GM12891 (cell line): ENCODE measurements around the gene NBPF11. TPM values are rescaled to one million over a fixed set of nuclear protein-coding genes. Genes with fewer than 3 reads are reported as not detected.
"Not testable (repeated sequence)": the region's sequence is repeated elsewhere in the genome, so short reads cannot be mapped to it uniquely, and the experiment has no call there.

ENCODE experiments used
- DNase-seq: peaks from one replicate; pipeline ENCODE4 v3.0.0; 2011; ENCODE audit warnings: low spot score; ENCODE audit not compliant: insufficient read length
- FAIRE-seq: peaks from 2 replicates; lab custom pipeline; 2011; peaks lifted over from hg19 to GRCh38; lab: Jason Lieb, UNC
- PAX5 ChIP-seq: IDR thresholded peaks from 2 replicates; pipeline ENCODE4 v1.6.1; 2011; ENCODE audit warnings: low read length, moderate library complexity, mild to moderate bottlenecking; ENCODE audit not compliant: insufficient read depth, severe bottlenecking
- POLR2A ChIP-seq: IDR thresholded peaks from 2 replicates; pipeline ENCODE4 v1.6.1; 2011; ENCODE audit warnings: low read depth, low read length, control low read depth
- POLR2AphosphoS5 ChIP-seq: IDR thresholded peaks from 2 replicates; pipeline ENCODE4 v1.6.1; 2011; ENCODE audit warnings: low read depth, low read length, control low read depth
- POU2F2 ChIP-seq: IDR thresholded peaks from 2 replicates; pipeline ENCODE4 v1.6.1; 2011; ENCODE audit warnings: low read depth, mild to moderate bottlenecking, control low read depth, low read length, moderate library complexity
- SPI1 ChIP-seq: IDR thresholded peaks from 2 replicates; pipeline ENCODE4 v1.6.1; 2011; ENCODE audit warnings: low read depth, low read length, control low read depth
- TAF1 ChIP-seq: IDR thresholded peaks from 2 replicates; pipeline ENCODE4 v1.6.1; 2011; ENCODE audit warnings: low read depth, low read length, control low read depth
- polyA plus RNA-seq: library from polyadenylated mRNA; unstranded; fragments of >200 nt; gene quantifications from one replicate; pipeline ENCODE4 v1.2.1, GENCODE V29; 2012; ENCODE audit warnings: low read depth, missing spikeins, inconsistent platforms; ENCODE audit not compliant: missing spikeins

Gene NBPF11, protein sequence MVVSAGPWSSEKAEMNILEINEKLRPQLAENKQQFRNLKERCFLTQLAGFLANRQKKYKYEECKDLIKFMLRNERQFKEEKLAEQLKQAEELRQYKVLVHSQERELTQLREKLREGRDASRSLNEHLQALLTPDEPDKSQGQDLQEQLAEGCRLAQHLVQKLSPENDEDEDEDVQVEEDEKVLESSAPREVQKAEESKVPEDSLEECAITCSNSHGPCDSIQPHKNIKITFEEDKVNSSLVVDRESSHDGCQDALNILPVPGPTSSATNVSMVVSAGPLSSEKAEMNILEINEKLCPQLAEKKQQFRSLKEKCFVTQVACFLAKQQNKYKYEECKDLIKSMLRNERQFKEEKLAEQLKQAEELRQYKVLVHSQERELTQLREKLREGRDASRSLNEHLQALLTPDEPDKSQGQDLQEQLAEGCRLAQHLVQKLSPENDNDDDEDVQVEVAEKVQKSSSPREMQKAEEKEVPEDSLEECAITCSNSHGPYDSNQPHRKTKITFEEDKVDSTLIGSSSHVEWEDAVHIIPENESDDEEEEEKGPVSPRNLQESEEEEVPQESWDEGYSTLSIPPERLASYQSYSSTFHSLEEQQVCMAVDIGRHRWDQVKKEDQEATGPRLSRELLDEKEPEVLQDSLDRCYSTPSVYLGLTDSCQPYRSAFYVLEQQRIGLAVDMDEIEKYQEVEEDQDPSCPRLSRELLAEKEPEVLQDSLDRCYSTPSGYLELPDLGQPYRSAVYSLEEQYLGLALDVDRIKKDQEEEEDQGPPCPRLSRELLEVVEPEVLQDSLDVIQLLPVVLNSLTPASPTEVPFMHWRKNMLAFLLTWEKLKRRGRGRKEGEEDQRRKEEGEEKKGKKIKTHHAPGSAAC
- polyA plus RNA-seq = 5.6 TPM

DNA sequence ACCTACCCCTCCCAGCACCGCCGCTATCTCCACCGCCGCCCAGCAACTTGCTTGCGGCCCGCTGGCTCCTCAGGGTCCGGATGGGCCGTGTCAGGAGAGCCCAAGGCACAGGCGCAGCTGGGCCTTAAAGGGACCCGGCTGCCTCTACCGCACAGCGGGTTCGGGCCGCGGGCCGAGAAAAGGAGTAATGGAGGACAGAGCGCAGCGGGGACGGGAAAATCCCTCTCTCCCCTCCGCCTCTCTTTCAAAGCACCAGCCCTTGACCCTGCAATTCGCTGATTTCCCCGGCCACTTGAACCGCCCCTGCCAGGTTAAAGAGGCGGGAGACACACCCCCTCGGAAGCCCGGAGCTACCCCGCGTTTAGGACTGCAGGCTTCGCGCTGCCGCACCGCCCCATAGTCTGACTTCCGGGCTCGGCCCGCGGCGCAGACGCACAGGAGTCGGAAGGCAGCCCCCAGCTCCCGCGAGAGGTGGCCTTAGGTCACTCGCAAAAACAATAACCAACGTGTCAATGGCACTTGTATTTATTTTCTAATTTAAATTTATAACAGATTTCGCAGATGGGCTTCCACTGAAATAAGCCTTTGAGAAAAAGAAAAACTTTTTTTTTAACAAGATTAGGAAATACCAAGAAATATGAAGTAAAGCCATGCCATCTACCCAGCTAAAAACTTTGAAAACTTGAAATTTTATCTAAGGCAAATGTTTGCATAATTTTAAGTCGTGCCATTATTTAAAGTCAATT lies at the start of gene NBPF11:
TSS of gene NBPF11 (minus strand) at position 371 of the 746 bp plus-strand sequence. CDS start 25,278 bp downstream, outside the sequence.
- not testable (repeated sequence) for DNase-seq, FAIRE-seq

DNA sequence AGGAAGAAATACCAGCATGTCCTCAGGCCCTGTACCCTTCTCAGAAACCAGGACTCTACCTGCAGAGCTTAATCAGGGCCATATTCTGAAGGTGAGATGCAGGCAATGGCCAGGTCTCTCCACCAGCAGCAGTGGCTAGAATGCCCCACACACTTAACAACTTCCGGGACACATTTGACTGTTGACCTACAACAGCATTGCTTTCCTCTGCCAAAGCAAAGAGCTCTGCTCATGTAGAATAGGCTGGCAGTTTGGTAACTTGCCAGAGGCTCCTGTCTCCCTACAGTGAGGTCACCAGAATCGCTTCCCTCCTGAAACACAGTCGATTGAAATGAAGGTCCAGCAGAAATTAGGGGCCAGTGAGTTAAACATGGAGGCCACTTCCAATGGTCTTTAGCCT lies 45.3 kb upstream of the NBPF11 start:
- not testable (repeated sequence) for FAIRE-seq, DNase-seq

DNA sequence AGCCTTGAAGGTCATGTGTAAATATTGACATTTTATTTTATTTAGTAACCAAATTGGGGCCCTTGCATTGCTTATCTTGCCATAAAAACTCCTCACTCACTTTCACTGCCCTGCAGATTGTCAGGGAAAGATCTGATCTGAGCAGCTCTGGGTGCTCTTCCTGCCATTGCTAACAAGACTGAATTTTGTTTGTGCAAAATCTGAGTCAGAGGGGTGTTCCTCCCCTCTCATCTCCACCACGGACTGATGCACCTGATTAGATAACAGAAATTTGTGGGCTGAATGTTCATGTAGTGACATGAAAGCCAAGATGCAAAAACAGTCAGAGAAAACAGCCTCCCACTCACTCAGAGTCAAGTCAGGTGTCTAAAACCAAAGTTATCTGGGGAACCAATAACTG lies 44.9 kb upstream of the NBPF11 start:
- not testable (repeated sequence) for DNase-seq
- FAIRE-seq = peak; percentile 76

DNA sequence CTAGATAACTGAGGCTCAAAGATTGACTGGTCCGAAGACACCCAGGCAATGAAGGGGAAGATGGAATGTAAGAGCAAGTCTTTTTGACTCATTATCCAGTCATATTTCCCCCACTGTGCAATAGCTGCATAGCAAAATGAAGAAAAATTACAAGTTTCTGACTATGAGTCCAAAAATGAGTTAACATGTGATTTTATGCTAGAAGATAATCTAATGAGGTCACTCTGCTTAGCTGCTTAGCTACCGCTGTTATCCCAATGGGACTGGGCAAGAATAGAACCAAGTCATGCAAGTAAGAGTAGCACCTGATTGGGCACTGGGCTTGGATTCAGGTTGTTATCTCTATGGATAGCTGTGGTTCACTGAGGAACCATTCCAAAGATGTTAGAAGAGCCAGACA lies 43.0 kb upstream of the NBPF11 start:
- not testable (repeated sequence) for DNase-seq, FAIRE-seq

DNA sequence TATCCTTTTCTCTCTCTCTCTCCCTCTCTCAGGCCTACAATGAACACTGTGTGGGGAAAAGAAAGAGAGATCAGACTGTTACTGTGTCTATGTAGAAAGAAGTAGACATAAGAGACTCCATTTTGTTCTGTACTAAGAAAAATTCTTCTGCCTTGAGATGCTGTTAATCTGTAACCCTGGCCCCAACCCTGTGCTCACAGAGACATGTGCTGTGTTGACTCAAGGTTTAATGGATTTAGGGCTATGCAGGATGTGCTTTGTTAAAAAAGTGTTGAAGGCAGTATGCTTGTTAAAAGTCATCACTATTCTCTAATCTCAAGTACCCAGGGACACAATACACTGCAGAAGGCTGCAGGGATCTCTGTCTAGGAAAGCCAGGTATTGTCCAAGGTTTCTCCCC lies 36.7 kb upstream of the NBPF11 start:
- FAIRE-seq, DNase-seq: not testable (repeated sequence)

DNA sequence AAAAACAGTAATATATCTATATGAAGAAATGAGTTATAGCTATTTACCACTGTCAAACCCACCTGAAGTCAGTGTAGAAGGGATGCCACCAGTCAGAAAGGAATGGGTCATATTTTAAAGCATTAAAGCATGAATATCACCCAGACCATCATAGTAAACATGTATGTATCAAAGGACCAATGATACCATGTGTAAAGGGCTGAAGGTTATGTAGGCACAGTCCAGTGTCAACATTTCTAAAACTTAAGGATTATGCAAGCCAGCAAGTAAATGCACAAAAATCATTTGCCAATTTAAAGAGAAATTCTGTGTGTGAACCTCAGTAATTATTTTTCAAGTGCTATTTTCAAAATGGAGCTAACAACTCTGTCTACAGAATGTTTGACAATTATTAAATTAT lies 26.6 kb upstream of the NBPF11 start:
- DNase-seq, FAIRE-seq: not testable (repeated sequence)

DNA sequence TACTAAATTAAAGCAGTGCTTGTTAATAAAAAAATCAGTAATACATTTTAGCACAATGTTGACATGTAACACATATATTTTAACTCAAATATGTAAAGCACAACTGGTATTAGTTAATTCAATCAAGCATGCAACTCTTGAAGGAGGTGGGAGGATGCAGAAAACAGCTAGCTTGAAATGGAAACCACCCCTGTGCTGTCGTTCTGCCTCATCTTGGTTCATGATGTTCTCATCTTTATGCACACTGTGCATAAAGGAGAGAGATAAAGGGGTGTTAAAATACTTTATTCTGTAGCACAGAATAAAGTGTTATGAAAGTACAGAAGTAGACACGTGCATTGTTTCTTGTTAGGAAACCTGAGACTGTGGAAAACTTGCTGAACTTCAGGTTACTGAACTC lies 23.3 kb upstream of the NBPF11 start:
- DNase-seq, FAIRE-seq: not testable (repeated sequence)

DNA sequence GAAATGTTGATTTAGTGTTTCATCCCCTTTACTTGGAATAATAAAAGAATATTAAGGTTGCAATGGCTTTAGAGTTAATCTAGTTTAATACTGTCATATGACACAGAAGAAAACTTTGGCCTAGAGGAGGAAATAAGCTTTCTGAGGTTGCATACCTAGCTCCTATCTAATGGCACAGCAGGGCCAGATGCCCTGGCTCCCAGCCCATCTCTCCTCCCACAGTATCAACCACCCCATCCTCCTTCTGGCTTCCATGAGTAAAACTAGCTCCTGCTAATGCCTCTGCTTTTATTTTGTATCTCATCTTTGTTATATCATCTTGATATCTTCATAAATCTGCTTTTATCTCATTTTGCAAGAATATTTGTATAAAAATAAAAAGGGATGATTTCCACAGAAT lies 19.9 kb upstream of the NBPF11 start:
- not testable (repeated sequence) for DNase-seq, FAIRE-seq

DNA sequence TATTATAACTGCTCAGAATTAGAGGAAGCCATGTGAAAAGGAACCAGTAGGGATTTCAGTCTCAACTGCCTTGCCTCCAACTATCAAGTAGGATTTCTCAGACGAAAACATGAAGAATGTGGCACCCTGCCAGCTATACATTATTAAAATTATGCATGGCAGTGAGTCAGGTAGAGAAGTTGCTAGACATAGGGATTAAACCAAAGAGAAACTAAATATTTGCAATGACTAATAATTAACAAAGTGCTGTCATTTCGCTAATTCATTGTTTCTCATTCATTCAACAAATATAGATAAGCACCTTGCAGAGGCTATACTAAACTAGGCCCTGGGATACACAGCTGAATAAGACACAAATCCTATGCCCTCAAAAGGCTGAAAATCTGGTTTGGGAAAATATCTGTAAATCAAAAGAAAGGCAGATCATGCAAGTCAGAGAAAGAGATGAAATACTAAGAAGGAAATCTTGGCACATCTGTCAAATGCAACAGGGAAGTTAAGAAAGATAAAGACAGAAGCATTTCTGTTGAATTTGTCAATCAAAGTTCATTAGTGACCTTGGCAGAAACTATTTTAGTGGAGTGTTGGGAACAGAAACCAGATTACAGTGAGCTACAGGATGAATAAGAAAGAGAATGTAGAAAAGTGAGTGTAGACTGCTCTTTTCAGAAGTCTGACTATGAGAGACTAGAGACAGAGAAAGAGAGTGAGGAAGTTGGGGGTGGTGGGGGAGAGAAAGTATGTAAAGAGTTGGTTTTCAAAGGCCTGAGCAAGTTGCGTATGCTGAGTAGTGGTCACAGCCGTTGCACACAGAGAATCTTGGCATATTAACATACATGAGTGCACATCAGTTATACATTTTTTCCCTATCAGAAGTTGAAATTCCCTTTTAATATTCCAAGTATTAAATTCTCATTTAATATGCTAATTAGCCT lies 14.7 kb upstream of the NBPF11 start:
- TF ChIP-seq PAX5 = peak; percentile 92
- TF ChIP-seq SPI1 = peak; percentile 54; the same call in 1 of the 2 replicates
- no peak for TF ChIP-seq POLR2A
- no peak for FAIRE-seq
- DNase-seq = no peak

DNA sequence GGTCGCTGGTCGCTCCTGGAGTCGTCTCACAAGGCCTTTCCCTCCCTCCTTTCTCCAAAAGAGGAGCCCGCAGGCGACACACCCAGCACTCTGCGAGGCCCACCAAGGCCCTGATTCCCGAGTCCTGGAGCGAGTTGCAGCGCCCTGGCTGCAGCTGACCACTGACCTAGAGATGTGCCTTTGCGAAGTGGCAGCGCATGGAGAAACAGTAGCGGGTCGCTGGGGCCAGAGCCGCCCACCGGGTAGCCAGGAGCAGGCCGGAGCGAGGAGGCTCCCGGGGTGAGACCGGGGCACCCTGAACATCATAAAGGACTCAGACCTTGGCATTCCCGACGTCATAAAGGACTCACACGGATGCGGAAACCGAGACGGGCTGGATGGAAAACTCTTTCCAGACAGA lies 10.3 kb upstream of the NBPF11 start:
- no peak for FAIRE-seq
- DNase-seq = no peak
- TF ChIP-seq POLR2AphosphoS5 (no peak), SPI1 (no peak), PAX5 (no peak), POLR2A (no peak), TAF1 (no peak), POU2F2 (no peak)
